Activated CD8-positive, alpha-beta memory T cell treated with anti-CD3 and anti-CD28 coated beads, Interleukin-2, amount 50 U/mL, for 24 hours (primary cell): ENCODE data around the gene TNKS1BP1.
"Not testable (repeated sequence)": the region's sequence is repeated elsewhere in the genome, so short reads cannot be mapped to it uniquely, and the experiment has no call there.

Source experiments
- DNase-seq: peaks from one replicate; pipeline ENCODE4 v3.0.0-alpha.2; 2020; ENCODE audit errors: extremely low read depth

TNKS1BP1 gene

DNA sequence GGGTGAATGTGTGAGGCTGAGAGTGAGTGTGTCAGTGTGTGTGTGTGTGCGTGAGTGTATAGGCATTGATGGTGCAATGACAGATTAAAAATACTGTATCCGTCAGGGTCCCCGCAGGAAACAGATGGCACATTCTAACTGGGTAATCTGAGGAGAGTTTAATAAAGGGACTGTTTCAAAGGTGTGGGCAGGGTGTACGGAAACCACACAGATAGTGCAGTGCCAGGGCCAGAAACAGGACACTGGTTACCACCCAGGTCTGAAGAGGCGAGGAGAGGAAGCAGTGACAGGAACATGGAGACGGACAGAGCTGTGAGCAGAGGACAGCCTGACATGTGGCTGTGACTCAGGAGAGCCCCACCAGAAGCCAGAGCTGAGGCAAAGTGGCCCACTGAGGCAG, 29.9 kb upstream of the TNKS1BP1 start:
- DNase-seq = no peak

DNA sequence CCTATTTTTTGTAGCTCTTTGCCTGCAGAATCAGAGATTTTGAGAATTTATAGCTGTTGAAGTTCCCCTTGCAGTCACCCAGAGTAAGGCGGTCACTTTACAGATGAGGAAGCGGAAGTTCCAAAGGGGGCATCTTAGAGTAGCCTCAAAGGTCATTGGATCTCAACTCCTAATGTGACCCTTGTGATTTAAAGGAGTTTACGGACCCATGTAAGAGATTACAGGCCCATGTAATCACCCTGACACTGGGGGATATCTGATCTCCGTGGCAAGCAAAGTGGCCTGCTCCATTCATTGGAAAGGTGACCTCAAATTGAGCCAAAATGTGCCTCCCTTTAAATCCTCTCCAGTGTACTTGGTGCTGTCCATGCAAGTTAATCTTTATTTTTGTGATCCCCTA, 29.1 kb upstream of the TNKS1BP1 start:
- DNase-seq = no peak

DNA sequence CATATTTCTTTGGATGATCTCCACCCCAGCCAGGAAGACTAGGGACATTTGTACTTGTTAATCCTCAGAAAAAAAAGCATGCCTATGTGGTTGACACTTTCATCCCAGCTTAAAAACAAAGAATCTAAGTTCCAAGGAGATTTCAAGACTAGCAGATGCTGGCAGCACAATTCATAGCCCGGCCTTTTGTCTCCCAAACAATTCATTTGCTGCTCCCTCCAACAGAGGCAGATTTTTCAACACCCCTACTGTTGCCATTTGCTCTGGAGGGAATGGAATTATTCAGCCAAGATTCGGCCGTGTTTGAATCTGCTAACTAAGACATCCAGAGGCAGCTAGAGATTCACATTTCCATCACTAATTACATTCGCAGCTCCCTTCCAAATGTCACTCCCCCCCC, 28.7 kb upstream of the TNKS1BP1 start:
- DNase-seq = no peak

DNA sequence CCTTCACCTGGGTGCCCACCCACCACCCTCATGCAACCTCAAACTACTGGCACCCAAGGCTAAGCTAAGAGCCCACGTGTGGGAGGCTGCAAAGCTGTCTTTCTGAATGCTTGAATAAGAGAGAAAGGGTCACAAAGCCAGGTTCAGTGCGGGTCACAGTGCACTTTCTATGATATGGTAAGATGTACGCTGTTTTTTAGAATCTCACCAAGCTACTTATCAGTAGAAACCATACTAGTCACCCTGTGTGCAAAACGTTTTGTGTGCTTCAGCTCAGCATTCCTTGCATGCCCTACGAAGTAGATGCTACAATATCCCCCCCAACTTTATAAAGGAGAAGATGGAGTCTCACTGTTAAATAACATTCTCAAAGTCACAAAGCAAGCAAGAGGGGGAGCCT, 28.3 kb upstream of the TNKS1BP1 start:
- no peak for DNase-seq

DNA sequence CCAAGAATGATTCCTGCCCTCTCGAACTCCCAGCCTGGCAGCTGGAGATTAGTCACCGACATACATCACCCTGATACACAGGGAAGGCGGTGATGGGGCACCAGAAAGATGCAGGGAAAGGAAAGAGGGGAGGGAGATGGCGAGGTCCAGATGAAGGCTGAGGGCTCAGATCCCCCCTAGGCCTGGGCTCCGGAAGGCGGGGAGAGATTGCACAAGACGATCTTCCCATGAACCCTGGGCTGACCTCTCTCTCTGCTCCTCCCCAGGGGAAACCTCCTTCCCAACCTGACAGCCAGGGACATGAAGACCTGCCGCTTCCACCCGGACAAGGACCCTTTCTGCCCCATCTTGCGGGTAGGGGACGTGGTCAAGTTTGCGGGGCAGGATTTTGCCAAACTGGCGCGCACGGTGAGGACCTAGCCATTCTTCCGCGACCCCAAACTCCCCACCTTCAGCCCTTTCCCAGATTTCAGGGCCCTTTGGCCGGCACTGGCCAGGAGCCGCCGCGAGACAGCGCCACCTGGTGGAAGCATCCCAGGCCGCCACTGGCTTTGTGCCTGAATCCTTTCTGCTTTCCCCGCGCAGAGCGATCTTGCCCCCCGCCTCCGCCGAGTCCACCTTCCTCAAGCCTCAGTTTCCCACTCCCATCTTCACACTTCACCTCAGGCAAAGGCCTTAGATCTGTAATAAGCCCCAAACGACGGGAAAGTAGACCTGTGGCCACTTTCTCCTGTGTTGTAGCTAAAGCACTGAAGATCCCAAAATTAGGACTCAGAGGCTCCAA, 24.9 kb upstream of the TNKS1BP1 start:
- DNase-seq = no peak

DNA sequence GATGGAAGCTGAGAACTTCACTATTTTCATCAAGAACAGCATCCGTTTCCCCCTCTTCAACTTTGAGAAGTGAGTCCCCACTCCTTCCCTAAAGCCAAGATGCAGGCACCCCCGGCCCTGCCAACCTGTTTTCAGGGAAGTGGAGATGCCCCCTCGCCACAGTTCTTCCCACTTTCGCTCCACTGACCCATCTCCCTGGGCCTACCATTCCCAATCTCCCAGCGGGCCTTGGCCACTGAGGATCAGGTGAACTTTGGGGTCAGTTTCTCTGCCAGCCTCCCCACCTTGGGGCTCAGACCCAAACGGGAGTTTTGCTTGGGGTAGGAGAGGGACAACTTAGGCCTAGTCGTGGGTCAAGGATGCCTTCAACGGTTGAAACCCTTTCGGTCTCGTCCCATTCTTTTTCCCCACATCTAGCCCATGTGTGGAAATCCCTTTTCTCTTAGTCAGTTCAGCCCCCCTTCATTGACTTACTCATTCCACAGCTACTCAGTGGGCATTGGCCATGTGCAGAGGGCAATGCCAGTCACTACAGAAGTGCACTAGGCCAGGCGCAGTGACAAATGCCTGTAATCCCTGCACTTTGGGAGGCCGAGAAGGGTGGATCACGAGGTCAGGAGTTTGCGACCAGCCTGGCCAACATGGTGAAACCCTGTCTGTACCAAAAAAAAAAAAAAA, 24.0 kb upstream of the TNKS1BP1 start:
- DNase-seq = no peak

DNA sequence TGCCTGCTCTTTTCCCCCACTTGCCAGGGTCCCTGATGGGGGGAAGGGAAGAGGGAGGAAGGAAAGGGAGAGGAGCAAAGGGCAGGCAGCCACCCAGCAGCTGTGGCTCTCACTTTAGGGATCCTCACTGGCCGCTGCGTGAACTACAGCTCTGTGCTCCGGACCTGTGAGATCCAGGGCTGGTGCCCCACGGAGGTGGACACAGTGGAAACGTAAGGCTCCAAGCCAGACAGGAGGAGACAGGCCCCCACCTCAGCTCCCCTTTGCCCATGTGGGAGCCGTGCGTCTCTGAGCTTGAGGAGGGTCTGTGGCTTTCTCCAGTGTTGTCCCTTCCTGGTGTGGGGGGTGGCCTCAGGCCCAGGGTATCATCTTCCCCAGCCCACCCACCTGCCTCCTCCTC, 23.3 kb upstream of the TNKS1BP1 start:
- no peak for DNase-seq

DNA sequence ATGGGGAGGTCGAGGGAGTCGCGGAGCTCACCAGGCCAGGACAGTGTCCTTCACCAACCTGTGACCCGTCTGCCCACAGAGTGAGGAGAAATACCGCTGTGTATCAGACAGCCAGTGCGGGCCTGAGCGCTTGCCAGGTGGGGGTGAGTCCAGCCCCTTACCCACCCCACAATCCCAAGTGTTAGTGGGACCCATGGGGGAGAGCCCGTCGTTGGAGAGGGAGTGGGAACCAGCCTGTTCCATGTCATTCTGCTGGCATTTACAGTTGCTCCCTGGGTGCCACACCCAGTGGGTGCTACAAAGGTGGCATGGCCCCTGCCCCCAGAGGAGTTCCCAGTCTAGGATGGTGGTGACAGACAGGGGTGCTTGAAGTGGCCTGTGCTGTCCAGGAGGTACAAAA, 22.6 kb upstream of the TNKS1BP1 start:
- no peak for DNase-seq

DNA sequence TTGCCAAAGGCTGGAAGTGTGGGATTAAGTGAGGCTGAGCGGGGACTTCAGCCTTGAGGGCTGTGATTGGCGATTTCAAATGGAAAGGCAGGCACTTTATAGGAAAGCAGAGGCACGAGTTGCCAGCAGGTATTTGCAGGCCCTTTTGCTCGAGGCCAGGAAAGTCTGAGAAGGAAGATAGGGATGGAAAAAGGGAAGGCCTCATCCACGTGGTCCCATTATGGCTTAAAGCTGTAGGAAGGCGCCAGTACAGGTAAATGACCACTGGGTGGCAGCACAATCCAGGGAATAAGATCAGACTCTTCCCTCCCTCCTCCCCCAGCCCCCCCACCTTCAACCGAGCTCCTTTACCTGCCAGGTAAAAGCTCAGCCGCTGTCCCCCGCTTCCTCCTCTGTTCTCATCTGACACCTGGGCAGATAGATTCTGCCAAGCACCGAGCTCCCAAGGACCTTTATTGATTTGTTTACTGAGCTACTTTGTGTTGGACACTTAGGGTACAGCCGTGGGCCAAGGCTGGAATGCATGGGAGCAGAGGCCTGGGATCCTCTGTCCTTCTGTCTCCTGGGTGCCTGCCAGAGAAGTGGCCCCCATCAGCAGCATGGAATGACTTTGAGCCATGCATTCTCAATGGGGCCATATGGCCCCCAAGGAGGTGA, 20.9 kb upstream of the TNKS1BP1 start:
- DNase-seq = peak; percentile 56

DNA sequence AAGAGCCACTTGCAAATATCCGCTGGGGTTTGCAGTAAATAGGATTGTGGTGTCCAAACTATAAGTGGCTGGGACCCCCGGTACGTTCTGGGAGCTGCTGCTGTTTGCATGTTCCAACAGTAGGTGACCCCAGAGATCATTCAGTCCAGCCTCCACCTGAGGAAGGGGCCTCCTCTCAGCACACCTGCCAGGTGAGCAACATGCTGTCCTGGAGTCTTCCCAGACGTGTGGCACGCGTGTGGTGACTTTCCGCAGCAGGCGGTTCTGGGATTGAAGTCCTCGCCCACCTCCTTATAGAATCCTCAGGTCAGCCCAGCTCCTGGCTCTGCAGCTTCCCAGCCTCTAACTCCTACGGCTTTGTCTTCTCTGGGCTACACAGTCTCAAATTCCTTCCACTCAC, 20.1 kb upstream of the TNKS1BP1 start:
- DNase-seq = no peak

DNA sequence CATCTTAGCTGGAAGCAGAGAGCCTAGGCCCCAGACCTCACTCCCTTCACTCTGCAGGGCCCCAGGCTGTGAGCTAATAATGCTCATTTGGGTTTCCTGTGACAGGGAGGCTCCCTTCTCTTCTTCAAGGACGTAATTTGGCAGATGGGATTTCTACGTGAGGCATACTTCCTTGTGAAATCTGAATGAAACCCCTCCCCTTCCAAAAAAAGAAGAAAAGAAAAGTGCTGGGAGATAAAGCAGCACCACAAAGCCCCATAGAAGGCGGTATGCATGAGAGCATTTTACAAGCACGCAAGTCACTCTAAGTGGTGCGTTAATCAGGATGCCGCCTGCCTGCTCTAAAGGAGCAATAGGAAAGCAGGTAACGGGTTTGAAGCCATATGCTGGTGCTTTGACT, 19.1 kb upstream of the TNKS1BP1 start:
- DNase-seq = no peak

DNA sequence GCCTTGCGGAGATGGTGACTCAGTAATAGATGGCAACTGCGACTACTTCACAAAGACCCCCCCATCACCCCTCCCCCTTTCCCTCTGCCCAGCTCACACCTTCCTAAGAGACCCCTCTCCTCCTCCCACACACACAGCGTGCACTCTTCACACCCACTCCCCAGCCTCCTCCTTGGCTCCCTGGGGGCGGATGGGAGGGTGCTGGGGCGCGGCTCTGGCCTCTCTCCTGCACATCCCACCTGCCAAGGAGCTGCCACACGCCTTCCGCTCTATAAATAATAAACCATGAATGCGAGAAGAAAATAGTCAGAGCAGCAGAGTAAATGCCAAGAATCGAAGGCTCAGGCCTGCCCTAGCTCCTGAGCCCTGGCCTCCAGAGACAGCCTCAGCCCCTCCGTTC, 17.9 kb upstream of the TNKS1BP1 start:
- DNase-seq = no peak

DNA sequence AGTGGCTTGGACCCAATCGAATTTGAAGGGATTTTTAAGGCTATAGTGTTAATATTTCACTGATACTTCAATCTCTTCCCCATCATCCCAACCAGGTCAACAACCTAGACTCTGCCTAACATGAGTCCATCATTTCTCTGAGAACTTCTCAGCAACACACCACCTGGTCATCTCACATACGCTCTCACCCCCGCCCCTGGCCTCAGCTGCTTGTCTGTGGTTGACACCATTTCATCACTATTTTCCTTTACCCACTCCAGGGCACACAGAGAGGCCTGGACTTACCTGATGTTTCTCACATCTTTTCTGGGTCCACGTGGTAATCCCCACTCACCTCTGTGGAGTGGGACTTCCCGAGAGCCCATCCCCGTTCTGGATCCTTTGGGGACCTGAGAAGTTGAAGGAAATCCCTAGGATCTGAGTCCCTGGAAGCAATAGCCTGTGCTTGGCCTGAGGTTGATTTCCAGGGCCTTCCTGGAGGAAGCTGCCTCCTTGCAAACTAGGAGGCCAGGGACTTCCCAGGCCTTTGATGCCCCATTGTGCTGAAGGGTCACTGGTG, 16.6 kb upstream of the TNKS1BP1 start:
- DNase-seq = no peak

DNA sequence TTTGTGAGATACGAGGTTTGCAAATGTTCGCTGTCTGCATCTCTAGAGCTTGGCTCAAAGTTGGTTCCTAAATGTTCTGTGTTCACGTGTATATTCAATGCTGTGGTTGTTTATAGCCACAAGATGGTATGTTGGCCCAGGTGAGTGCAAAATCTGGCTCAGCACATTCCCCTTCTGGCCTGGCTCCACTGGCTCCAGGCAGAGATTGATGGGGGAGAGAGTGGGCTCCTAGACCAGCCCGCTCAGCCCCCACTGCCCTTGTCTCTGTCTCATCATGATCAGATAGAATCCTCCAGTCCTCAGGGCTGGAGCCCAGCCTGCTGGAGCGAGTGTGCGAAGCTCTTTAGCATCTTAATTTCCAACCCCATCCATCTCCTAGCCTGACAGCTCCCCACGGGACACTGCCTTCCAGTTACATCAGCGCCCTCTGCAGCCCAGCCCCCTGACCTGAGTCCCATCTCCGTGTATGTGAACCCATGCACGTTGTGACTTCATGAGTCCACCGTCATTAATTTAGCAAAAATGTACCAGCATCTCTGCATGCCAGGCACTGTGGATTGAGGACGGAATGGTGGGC, 15.4 kb upstream of the TNKS1BP1 start:
- DNase-seq = no peak

DNA sequence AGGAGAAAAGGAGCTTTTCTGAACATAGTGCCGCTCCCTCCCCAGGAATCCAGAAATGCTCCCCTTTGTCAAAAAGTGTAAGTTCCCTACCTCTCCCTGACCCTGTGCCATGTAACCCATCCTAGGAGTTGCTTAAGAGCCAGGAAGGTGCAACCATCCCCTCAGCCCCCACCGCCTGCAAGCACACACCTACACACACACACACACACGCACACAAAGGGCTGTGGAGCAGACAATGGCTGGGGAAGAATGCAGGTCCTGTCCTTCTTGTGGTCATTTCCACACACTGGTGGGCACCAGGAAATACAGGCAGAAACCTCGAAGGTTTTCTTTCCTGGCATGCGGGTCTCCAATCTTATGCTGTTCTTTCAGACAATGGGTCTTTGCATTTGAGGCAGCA, 14.6 kb upstream of the TNKS1BP1 start:
- DNase-seq = no peak

DNA sequence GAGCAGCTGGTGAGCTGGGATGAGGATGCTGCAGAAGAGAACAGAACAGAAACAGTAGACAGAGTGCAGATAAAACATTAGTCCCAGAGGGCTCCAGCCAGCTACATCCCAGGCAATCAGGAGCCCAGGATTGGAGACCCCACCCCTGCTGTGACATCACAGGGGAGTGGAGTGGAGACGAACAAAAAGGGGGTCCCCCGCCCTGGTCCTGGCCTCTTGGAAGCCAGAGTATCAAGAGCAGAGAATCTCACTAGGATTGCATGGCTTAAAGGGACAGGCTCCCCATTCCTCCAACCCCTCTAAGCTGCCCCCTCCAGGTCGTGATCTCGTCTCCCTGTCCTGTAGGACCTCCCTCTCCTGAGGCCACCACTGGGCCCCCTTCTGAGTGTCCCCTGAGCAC, 13.4 kb upstream of the TNKS1BP1 start, which contains the start of gene P2RX3:
P2RX3 (plus strand) TSS at position 211 of the 400 bp plus-strand sequence. CDS start 199 bp downstream, outside the sequence.
- no peak for DNase-seq

DNA sequence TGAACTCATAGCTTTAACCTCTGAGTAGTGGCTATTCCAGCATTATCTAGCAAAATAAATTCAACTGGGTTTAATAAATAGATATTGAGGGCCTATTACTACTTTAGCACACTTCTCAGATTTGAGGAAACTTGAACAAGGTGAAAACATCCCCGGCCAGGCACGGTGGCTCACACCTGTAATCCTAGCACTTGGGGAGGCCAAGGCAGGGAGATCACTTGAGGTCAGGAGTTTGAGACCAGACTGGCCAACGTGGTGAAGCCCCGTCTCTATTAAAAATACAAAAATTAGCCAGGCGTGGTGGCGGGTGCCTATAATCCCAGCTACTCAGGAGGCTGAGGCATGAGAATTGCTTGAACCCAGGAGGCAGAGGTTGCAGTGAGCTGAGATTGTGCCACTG, 12.1 kb upstream of the TNKS1BP1 start:
- DNase-seq = not testable (repeated sequence)

DNA sequence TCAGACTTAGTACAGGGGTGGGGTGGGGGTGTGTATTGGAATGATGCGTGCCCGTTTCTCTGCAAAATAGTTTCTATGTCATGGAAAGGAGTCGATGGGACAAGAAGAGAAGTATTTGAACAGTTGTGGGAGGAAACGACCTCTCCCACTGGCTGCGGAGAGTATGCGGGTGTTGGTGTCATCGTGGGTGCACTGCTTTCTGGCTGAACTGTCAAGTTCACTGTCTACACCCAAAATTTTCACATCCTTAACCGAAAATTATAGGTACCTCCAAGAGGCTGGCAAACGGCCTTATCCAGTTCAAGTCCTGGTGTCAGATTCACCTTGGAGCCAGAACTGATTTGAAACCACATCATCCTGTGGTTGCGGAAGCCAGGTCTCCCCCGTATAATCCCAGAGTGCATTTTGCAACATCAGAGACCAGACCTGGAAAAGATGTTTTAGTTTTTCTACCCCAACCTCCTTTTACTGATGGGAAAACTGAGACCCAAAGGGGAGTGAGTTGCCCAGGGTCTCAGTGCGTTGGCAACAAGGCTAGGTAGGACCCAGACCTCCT, 11.4 kb upstream of the TNKS1BP1 start:
- no peak for DNase-seq

DNA sequence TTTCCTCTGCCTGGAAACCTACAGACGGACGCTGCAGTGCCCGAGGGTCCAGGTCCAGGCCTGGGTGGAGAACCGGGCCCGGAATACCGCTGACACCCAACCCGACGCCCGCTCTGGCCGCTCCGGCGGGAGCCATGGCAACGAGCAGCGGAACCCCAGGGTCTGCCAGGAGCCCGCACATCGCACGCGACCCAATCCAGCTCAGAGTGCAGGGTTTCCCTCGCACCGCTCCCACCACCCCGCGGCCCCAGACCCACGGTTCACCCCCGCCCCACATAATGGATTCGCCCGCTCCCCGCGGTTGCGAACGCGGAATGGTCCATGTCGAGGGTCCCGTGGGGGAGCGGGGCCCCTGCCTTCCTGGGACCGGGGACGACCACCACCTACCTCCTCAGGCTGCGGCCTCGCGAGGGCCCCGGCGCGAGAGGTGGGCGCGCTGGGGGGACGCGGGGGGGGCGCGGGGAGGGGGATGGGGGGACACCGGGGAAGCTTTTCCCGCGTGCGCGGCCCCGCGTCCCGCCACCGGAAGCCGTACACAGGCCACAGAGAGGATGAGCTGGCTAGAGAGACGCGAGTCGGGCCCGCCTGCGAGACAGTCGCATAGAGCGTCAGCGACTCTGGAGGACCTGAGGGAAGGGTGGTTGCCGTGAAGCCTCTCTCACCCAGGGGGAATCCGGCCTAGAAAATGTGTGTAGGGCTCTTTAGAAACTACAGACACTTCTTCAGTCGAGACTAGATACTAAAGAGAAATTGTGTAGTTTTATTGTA, 10.8 kb upstream of the TNKS1BP1 start, which contains the start of gene SSRP1:
SSRP1 (minus strand) TSS at position 550 of the 768 bp plus-strand sequence. CDS start 771 bp downstream, outside the sequence.
- DNase-seq = peak; percentile 63

DNA sequence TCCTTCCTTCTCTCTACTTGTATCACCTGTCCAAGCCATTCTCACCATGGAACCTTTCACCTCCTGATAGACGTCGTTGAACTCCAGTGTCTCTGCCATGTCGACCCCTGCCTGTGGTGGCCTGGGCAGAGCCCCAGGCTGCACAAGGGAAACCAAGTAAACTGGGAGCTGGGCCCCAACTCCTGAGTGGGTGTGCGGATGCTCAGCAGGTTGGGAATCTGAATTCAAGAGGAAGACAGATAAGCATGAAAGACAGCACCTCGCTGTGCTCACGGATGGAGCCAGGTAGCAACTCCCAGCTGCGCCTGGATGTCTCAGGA, 10.2 kb upstream of the TNKS1BP1 start:
- no peak for DNase-seq
